ENCODE measurements around the gene NKG7. TPM values are rescaled to one million over a fixed set of nuclear protein-coding genes. Genes with fewer than 3 reads are reported as not detected.
"Not testable (repeated sequence)": the region's sequence is repeated elsewhere in the genome, so short reads cannot be mapped to it uniquely, and the experiment has no call there.

Gene NKG7, protein sequence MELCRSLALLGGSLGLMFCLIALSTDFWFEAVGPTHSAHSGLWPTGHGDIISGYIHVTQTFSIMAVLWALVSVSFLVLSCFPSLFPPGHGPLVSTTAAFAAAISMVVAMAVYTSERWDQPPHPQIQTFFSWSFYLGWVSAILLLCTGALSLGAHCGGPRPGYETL
- total RNA-seq = 129 and 133 TPM in 2 replicates

DNA sequence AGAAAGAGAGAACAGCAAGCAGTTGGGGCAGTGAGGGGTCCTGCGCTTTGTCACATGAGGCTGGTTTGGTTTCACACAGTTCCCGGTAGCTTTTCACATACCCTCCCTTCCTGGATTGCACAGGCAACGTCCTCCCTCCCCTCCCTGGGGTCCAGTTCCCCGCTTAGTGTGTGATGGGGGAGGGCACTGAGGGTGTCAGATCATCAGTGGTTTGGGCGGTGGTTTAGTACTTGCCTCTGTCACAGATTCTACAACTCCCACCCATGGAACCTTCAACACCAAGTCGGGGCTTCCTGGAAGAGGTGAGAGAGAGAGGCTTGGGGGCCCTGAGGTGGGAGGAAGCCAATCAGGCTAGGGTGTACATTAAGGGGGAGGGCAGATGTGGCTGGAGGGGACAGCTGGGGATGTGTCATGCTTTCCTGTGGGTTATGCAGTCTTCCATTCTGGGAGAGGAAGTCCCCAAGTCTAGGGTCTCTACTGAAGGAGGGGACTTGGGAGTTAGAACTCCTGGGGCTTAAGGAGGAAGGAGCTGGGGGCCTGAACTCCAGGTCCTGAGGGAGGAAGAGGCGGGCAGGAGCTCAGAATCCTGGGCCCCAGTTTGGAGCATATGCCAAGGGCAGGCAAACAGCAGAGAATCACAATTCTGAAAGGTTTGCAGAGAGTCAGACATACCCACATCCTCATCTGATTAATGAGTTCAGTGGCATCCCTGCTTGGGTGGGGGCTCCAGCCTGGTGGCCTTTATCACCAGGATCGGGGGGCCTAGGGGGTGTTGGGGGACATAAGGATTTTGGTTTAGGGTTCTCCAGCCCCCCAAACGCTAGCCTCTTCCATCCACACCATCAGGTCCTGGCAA is at the start of gene NKG7:
NKG7 (minus strand) TSS at position 6 of the 856 bp plus-strand sequence. CDS start 119 bp downstream, outside the sequence.
- intact Hi-C loops (cut with micrococcal nuclease) = no loop called here

DNA sequence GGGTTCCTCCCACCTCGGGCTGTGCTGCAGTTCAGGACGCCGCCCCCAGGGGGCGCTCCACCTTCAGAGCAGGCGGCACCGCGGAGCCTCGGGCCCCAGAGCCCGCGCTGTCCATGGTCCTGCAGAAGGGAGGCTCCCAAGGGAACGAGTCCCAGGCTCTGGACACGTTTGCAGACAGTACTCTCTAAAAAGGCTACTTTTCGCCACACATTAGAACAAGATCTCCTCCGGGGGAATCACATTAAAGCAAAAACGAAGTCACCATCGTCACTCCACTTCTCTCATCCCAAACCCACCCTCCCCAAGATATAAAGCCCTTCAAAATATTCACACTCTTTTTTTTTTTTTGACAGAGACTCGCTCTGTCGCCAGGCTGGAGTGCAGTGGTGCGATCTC is 49.6 kb upstream of the NKG7 start:
- intact Hi-C loops (cut with micrococcal nuclease) = loop anchor here (1.0 kb wide), 6 partner anchors 19 to 235 kb away; no protein-coding TSS in a partner anchor

DNA sequence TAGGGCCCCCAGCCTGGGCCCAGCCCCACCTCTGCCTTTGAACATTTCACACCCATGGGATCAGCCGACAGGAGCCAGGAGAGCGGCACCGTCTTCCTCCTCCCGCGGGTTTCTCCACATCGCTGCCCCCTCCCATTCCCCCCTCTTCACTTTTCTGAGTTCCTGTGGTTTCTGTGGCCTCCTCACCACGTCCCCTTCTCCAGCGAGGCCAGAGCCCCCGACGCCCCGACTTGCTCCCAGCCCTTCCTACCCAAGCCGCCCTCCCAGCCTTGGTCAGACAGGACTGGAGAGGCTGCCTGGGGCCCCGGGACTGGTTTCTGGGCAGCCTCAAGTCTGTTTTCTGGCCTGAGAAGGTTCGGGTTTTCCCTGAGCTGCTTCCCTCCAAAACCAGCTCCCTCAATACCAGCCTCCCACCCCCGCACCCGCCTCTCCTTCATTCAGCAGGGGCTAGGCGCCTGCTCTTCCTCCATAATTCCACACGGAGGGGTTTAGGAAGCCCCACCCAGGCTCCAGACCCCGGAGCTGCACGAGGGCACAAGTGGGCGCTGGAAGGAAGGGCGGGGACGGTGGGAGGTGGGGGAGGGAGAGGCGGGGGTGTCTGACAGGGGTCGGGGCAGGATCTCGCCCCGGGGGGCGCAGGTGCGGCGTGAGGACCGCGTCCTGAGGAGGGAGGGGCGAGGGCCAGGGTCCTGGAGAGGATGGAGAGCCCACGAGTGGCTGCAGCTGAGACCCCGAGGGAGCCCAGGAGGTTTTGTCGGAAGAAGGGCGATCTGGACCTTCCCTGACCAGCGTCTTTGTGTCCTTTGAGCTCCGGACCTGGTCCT is 49.0 kb upstream of the NKG7 start:
- intact Hi-C loops (cut with micrococcal nuclease) = loop anchor here (1.0 kb wide), 6 partner anchors 20 to 236 kb away; no protein-coding TSS in a partner anchor

DNA sequence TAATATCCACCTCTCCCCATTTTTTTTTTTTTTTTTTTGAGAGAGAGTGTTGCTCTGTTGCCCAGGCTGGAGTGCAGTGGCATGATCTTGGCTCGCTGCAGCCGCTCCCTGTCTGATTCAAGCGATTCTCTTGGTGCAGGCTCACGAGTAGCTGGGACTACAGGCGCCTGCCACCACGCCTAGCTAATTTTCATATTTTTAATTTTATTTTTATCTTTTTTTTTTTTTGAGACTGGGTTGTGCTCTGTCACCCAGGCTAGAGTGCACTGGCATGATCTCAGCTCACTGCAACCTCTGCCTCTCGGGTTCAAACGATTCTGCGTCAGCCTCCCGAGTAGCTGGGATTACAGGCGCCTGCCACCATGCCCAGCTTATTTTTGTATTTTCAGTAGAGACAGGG is 48.1 kb upstream of the NKG7 start:
- intact Hi-C loops (cut with micrococcal nuclease) = loop anchor here (1.0 kb wide), 1 partner anchor 219 kb away; no protein-coding TSS in a partner anchor

DNA sequence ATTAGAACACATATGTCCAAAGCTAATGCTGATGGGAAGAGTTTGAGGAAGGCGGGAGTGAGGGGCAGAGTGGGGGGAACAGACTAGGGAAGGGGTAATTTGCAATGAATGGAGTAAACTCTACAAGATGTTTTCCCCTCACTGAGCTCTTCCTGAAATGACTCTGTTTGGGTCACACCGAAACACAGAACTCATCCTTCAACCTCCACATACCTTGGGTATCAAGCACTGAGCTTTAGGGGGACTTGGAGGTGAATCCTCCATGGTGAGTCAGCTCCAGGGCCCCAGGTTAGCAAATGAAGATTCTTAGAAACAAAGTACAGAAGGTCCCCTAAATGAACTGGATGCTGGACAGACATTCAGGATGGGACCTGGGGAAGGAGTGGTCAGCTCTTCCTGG is 46.3 kb upstream of the NKG7 start:
- intact Hi-C loops (cut with micrococcal nuclease) = no loop called here

DNA sequence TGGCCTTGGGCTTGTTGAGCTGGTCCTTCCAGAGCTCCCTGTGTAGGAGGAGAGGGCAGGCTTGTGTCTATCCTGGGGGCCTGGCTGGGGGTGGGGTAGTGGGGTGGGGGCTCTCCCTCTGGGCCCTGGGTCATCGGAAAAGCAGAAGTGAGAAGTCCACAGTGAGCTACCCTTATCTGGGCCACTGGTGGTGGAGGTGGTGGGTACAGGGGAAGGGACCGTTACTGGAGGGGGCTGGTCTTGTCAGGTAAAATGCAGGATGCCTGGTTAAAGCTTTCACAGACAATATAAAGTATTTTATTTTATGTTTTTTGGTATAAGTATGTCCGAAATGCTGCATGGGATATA is 45.3 kb upstream of the NKG7 start:
- intact Hi-C loops (cut with micrococcal nuclease) = no loop called here

DNA sequence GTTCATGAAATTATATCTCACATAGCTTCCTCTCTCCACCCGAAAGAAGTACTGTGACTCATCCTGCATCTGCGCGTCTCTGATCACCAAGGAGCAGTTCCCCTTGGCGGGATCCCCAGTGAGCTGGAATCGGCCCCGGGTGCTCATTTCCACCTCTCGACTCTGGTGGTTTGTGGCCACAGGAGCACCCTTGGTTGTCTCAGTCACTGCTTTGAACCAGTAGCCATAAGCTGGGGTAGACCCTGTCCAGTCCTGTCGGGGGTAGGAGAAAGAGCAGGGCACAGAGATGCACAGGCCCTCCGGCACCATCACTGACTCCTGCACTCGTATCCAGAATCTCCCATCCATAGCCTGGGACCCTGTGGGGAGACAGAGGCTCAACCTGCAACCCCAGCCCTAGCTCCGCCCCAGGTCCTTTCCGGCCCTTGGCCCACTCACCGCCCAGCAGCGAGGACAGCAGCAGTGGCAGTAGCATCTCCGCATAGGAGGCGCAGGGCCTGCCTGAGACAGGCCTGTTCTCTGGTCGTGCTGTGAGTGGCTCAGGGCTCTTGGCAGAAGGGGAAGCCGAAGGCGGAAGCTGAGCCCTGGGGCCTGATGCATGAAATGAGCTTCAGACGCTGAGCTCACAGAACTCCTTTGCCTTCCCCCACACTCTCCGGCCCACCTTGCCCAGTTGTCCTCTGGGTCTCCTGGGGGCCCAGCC is 44.8 kb upstream of the NKG7 start, which contains the start of gene SIGLEC10:
SIGLEC10 (minus strand) TSS at position 536 of the 703 bp plus-strand sequence; CDS start at position 475, 61 bp downstream.
- intact Hi-C loops (cut with micrococcal nuclease) = no loop called here

DNA sequence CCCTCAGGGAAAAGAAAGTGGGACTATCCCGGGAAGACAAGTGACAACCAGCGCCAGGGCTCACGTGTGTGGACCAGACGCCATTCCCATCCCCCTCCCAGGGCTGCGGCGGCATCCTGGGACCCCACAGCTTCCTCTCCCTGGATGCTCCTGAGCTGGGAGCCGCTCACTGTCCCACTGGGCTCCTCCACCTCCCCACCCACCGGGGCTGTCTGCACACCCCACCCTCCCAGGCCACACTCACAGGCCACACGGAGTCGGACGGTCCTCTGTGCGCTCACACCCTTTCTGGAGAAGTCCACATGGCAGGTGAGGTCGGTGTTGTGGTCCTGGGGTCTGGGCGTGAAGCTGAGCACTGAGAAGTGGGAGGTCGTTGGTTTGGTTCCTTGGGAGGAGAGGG is 44.0 kb upstream of the NKG7 start:
- intact Hi-C loops (cut with micrococcal nuclease) = not testable (repeated sequence)

DNA sequence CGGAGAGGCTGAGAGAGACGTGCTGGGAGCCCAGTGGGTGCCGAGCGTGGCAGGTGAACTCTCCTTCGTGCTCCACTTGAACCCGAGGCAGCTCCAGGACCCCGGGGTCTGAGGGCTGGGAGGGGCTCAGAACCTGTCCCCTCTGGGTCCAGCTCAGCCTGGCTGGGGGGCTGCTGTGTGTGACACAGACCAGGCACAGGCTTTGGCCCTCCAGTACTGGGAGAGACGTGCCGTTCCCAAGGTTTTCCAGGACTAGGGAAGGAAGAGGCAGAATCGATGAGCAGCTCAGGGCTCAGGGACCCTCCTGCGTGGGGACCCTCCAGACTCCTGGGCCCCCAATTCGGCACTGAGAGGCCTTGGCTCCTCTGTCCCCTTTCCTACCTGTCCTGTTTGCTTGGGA is 42.7 kb upstream of the NKG7 start:
- intact Hi-C loops (cut with micrococcal nuclease) = no loop called here

DNA sequence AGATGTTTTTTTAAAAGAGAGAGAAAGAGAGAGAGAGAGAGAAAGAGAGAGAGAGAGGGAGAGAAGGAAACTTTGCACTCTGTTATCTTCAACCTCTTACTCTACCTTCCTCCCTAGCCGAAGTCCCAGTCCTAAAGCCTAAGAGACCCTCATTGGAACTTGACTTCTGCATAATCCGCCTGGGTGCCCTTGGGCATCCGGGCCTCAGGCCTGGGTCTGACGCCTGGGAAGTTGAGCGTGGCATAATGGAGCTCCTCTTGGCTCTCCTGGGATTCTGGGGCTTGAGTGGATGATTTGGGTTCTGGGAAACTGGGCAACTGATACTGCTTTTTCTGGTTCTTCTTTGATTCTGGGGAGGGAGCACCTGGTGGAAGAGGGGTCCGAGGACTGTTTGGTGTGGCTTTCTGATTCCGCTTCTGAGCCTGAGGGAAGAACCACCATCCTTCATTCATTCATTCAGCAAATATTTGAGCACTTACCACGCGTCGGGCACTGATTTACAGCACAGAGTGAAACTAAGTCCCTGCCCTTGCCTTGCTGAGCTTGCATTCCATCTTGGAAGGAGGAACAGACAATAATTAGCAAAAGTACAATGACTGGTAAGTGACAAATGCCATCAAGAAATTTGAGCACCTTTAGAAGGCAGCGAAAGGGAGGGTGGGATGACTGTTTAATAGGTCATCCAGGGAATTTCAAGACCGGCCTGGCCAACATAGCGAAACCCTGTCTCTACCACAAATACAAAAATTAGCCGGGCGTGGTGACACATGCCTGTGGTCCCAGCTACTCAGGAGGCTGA is 38.7 kb upstream of the NKG7 start:
- intact Hi-C loops (cut with micrococcal nuclease) = no loop called here

DNA sequence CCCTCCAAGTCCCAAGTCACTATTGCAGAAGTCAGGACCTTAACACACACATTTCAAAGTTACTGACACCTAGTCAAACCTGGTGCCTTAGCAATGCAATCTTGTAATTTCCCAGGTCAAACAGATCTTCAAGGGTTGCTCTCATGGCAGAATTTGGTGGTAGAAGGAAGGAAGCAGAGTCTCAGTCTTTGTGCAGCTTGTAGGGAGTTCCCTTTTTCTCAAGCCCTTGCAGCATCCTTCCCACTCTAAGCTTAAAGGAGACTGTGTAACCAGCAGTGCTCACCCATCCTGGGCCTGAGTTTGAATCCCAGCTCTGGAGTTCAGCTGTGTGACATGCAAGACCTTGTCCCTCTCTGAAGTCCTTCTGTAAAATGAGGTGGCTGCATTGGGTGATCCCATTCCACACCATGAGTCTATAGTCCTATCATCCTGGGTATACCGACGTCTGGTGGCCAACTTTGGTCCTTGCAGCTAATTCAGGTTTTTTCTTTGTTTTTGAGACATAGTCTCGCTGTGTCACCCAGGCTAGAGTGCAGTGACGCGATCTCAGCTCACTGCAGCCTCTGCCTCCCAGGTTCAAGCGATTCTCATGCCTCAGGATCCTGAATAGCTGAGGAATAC is 35.2 kb upstream of the NKG7 start:
- intact Hi-C loops (cut with micrococcal nuclease) = loop anchor here (1.0 kb wide), 2 partner anchors 41 to 68 kb away; partner anchors contain the start of gene ETFB

DNA sequence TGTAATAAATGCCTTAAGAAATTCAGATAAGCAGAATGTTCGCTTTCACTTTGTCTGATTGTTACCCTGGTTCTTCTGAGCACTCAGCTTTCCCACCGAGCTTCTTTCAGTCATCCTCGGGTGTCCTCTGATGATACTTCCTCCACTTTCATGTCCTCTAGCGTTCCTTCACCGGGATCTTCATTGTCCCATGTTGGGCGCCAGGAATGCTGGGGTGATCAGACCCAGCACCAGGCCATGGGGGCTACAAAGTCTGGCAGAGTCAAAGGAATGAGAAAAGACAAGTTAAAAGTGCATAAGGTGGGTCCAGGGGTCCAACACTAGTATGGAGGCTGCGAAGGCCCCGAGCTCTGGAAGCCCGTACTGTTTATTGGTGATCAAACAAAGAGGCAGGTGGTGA is 29.7 kb upstream of the NKG7 start:
- intact Hi-C loops (cut with micrococcal nuclease) = no loop called here

DNA sequence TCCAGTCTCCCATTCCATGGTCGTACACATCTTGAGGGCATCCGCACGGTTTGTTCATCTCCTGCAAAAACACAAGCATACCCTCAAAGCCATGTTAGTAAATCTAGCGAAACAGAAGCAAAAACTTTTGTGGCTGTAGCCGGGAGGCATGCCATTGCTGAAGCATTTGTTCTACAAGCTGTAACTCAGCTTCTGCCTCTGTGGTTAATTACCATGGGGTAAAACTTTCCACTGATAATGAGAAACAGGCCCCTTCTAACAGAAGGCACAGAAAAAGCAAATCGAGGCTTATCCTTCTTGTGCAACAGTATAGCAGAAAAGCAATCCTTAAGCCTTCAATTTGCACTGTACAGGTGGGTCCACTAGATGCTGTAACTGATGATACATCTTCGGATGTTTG is 27.5 kb upstream of the NKG7 start:
- intact Hi-C loops (cut with micrococcal nuclease) = loop anchor here (10.0 kb wide), 3 partner anchors 115 to 595 kb away; partner anchors contain the start of gene ZNF649

DNA sequence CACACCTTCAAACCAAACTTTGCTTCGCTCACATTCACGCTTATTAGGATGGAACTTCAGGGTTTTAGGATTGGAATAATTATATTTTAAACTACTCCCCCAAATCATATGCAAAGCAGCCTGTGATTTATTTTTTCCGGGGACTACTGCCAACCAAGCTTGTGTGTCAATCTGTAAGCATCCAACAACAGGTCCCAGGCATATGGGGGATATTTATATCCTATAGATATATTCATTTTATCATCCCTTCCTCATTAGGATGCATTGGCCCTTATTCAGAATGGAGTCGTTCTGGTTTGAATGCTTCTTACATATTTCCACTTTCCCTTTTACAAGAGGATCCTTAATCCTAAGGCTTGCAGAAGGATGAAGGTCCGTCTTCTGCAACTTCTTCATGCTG is 26.8 kb upstream of the NKG7 start:
- intact Hi-C loops (cut with micrococcal nuclease) = loop anchor here (10.0 kb wide), 3 partner anchors 116 to 594 kb away; partner anchors contain the start of gene ZNF649

DNA sequence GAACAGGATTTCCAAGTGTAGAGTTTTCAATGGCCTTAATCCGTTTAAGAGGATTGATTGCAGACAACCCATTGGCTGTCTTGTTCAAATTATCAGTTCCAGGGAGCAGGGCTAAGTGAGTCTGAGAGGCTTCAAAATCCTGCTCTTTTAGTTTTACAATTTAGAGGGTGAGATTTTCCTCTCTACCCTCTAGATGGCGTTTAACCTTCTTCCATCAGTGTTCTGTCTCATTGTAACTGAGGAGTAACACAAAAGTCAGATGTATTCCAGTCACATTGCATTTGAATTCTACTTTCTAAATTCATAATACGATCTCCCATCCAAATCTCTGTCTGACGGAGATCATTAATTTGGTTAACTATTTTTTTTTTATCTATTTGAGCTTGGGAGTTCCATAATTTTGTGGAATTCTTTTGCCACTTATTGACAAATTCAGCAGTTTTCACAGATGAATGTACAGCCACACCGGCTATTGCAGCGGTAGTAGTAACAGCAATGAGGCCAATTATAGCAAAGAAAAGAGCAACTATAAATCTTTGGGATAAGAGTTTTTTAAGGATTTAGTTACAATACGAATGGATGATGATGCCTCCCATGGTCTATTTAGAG is 25.7 kb upstream of the NKG7 start:
- intact Hi-C loops (cut with micrococcal nuclease) = loop anchor here (1.0 to 10.0 kb wide), 4 partner anchors 41 to 593 kb away; partner anchors contain the start of gene ZNF649

DNA sequence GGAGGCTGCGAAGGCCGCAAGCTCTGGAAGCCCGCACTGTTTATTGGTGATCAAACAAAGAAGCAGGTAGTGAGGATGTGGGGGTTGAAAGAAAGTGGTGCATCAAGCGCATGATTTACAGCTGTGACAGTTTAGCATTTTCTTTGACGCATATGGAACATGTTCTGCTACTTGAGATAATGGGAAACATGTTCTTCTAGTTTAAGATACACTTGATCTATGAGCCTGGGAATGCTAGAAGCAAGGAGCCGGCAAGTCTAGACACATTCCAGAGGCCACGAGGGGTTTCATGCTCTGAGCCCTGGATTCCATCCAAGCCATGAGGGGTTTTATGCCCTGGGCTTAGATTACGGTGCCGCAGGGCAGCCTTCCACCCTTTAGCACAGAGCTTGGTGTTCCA is 25.0 kb upstream of the NKG7 start:
- intact Hi-C loops (cut with micrococcal nuclease) = loop anchor here (10.0 kb wide), 3 partner anchors 117 to 593 kb away; partner anchors contain the start of gene ZNF649

DNA sequence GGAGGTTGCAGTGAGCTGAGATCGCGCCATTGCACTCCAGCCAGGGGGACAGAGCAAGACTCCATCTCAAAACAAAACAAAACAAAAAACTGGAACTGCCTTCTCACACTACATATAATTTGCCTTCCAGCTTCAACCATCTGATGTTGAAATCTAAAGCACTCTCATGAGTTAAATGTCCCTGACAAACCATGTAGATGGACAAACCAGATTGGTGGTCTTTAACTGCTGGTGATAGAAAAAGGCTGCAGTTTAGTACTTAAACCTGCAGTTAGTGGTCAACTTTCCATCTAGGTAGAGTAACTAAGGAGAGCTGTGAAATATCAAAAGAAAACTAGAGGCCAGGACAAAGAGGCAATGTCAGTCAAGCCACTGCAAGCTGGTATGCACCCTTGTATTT is 23.7 kb upstream of the NKG7 start:
- intact Hi-C loops (cut with micrococcal nuclease) = loop anchor here (10.0 kb wide), 3 partner anchors 119 to 591 kb away; partner anchors contain the start of gene ZNF649

DNA sequence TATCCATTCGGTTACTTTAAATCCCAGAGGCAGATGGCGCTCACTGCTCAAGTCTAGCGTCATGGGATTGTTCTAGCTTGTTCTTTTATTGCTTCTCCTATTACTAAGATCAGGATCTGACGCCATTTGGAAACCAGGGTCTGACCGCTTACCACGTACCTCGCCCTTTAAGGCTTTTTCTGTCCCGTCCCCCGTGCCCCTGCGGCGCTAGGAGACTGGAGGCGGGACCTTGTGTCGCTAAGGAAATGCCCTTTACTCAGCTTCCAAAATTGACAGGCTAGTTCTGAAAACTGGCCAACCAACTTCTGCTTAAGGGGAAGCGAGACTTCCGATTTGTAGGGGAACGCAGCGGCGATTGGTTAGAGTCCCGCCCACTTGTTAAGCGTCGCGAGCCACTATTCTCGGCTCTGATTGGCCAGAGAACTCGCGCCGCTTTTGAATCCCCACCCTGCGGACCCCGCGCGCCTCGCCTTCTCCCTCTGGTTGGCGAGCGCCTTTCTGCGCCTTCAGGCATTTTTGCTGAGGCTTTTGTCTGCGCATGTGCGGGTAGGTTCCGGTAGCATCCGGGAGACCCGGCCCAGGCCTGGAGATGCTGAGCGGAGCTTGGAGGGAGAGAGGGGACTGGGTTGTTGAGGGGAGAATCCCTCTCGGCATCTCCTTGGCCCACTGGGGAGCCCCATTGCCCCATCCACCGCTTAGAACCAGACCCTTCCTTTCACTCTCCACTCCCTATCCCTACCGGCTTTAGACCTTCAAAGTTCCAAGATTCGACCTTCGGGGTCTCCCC is 21.8 kb upstream of the NKG7 start:
- intact Hi-C loops (cut with micrococcal nuclease) = loop anchor here (1.0 to 10.0 kb wide), 11 partner anchors 18 to 589 kb away; partner anchors contain the start of genes CTU1 and ZNF649
